Caco-2 (cell line): ENCODE results near the gene ANTKMT. TPM values are rescaled to one million over a fixed set of nuclear protein-coding genes. Genes with fewer than 3 reads are reported as not detected.

Experiments used
- BruUV-seq: library from RNA; stranded (reverse); fragments of 400-500 nt; replicated peaks from 2 replicates; lab custom pipeline; 2021; lab: Mats Ljungman, UMichigan
- CTCF ChIA-PET: fragments of 300-600 bp; sonication (Branson Sonifier 250); formaldehyde crosslinking; loops from one replicate; lab custom pipeline; 2022; ENCODE audit warnings: antibody characterized with exemption; lab: Charles Lee
- POLR2A ChIA-PET: fragments of 300-600 bp; sonication (Branson Sonifier 250); formaldehyde crosslinking; loops from one replicate; lab custom pipeline; 2022; ENCODE audit warnings: antibody characterized with exemption; lab: Charles Lee
- DNase-seq, 2 experiments: peaks; one replicate each; pipeline versions ENCODE4 v3.0.0 to v3.0.0-alpha.2; 2020 to 2022
- H3K27me3 ChIP-seq: replicated peaks from 2 replicates; pipeline ENCODE4 v1.6.0; 2011; ENCODE audit warnings: low read length; ENCODE audit not compliant: control insufficient read depth, insufficient read depth
- H3K36me3 ChIP-seq: 2 replicates; pipeline ENCODE4 v1.5.1; 2011; ENCODE audit warnings: low read length; ENCODE audit not compliant: control insufficient read depth, insufficient read depth
- H3K4me1 ChIP-seq: fragments of 250-450 bp; sonication (Bioruptor Pico); 2 replicates; pipeline ENCODE4 v1.5.1; 2020; ENCODE audit warnings: mild to moderate bottlenecking
- H3K4me3 ChIP-seq: 2 replicates; pipeline ENCODE4 v1.5.1; 2011; ENCODE audit warnings: low read depth, mild to moderate bottlenecking, control low read depth, low read length
- H3K9me3 ChIP-seq: fragments of 250-450 bp; sonication (Bioruptor Pico); 2 replicates; pipeline ENCODE4 v1.5.1; 2020; ENCODE audit warnings: mild to moderate bottlenecking, moderate library complexity
- H3K27ac Mint-ChIP-seq: one replicate; pipeline ENCODE4 v1.8.0; 2022; ENCODE audit warnings: mixed read lengths; ENCODE audit not compliant: unreplicated experiment
- H3K27me3 Mint-ChIP-seq: one replicate; pipeline ENCODE4 v1.8.0; 2022; ENCODE audit warnings: mixed read lengths; ENCODE audit not compliant: insufficient read depth, unreplicated experiment
- H3K36me3 Mint-ChIP-seq: one replicate; pipeline ENCODE4 v1.8.0; 2022; ENCODE audit warnings: mild to moderate bottlenecking, mixed read lengths; ENCODE audit not compliant: insufficient read depth, unreplicated experiment
- H3K4me1 Mint-ChIP-seq: one replicate; pipeline ENCODE4 v1.8.0; 2022; ENCODE audit warnings: low read depth, mixed read lengths; ENCODE audit not compliant: unreplicated experiment
- H3K4me3 Mint-ChIP-seq: one replicate; pipeline ENCODE4 v1.8.0; 2022; ENCODE audit warnings: mild to moderate bottlenecking, moderate library complexity, mixed read lengths; ENCODE audit not compliant: unreplicated experiment
- H3K9me3 Mint-ChIP-seq: one replicate; pipeline ENCODE4 v1.8.0; 2022; ENCODE audit warnings: mixed read lengths; ENCODE audit not compliant: unreplicated experiment
- intact Hi-C: fragments of 100-400 bp; cut with micrococcal nuclease; formaldehyde crosslinking; loops from one replicate; pipeline ENCODE4 v1.10.0; 2022; ENCODE audit not compliant: unreplicated experiment
- total RNA-seq: library from RNA; stranded (reverse); gene quantifications from 2 replicates; pipeline ENCODE4 v1.2.3, GENCODE V29; 2022
- TF ChIP-seq, protein P1 (sequence below), 2 experiments: fragments of 200-600 bp in 1 of 2; IDR thresholded peaks; 1 replicate in 1 of 2; 2 replicates in 1 of 2; pipeline versions ENCODE4 v1.5.1 to v1.8.0; 2011 to 2022; ENCODE audit warnings: antibody characterized with exemption in 1 of 2, control low read depth in 1 of 2, inconsistent platforms in 1 of 2, low read depth in 1 of 2, low read length in 1 of 2, mild to moderate bottlenecking in 1 of 2, moderate library complexity in 1 of 2; ENCODE audit not compliant: insufficient read depth in 1 of 2, severe bottlenecking in 1 of 2, unreplicated experiment in 1 of 2

Gene ANTKMT
- total RNA-seq, 1 experiment from 2014 or later, result 42.6 TPM

DNA sequence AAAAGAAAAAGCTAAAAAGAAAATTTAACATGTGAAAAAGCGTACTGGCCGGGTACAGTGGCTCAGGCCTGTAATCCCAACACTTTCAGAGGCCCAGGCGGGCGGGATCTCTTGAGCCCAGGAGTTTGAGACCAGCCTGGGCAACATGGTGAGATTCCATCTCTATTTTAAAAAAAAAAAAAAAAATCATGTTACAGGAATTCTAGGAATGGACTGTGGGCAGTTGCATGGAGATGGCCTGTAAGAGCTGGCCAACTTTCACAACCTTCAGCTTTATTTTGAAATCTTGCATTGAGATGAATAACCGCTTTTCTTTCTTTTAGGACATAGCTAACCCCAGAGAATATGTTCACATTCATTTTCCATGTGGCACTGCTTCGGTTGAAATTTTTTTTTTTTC, 28.1 kb downstream of the ANTKMT start:
- no peak overlapping the region for H3K4me3 Mint-ChIP-seq
- Histone ChIP-seq H3K4me3 (no peak overlapping the region), H3K27me3 (no peaks in the 10 kb centered on the region), H3K4me1 (peaks cover 6% of the 10 kb centered on the region), H3K9me3 (no peaks in the 10 kb centered on the region), H3K36me3 (no peaks in the 10 kb centered on the region)
- POLR2A ChIA-PET, result interaction anchor here (0.7 kb wide), 1 partner anchor 19 kb away, joined by 3 read pairs; no protein-coding TSS in a partner anchor
- H3K36me3 Mint-ChIP-seq, result peaks cover 4% of the 10 kb centered on the region
- H3K4me1 Mint-ChIP-seq, result peaks cover 7% of the 10 kb centered on the region
- no peaks in the 10 kb centered on the region for H3K9me3 Mint-ChIP-seq
- no peak overlapping the region for H3K27ac Mint-ChIP-seq
- BruUV-seq, result no TSS peak
- intact Hi-C loops, result no loop called here
- no peak for DNase-seq
- CTCF ChIA-PET, result interaction anchor here (0.7 to 1.2 kb wide), 3 partner anchors 12 to 52 kb away, joined by 3 to 4 read pairs (median 3); partner anchors contain the start of genes CHTF18, GNG13 and RPUSD1
- TF ChIP-seq, protein P1, sequence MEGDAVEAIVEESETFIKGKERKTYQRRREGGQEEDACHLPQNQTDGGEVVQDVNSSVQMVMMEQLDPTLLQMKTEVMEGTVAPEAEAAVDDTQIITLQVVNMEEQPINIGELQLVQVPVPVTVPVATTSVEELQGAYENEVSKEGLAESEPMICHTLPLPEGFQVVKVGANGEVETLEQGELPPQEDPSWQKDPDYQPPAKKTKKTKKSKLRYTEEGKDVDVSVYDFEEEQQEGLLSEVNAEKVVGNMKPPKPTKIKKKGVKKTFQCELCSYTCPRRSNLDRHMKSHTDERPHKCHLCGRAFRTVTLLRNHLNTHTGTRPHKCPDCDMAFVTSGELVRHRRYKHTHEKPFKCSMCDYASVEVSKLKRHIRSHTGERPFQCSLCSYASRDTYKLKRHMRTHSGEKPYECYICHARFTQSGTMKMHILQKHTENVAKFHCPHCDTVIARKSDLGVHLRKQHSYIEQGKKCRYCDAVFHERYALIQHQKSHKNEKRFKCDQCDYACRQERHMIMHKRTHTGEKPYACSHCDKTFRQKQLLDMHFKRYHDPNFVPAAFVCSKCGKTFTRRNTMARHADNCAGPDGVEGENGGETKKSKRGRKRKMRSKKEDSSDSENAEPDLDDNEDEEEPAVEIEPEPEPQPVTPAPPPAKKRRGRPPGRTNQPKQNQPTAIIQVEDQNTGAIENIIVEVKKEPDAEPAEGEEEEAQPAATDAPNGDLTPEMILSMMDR (IDR thresholded peaks at IDR 0.05; ENCODE audit: insufficient read depth in 1 of 2, low read depth in 1 of 2, low read length in 1 of 2, severe bottlenecking in 1 of 2, unreplicated experiment in 1 of 2), result no peak
- no peaks in the 10 kb centered on the region for H3K27me3 Mint-ChIP-seq

DNA sequence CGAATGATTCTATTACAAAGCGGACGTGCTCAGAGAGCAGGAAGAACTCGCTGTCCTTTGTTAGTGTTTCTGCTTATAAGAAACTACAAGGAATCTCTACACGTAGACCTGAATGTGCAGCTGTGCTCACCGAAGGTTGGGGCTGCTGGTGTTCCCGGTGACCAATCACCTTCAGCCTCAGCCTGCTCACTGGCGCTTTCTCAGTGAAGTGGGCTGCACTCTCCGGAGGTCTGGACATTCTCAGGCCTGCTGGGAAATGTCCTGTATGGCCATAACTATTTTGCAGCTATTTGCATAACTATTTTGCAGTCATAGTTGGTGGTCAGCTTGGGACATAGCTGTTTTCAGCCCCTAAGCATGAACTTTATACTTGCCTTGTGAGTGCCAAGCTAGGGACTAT, 29.5 kb downstream of the ANTKMT start:
- H3K9me3 ChIP-seq, result no peaks in the 10 kb centered on the region

DNA sequence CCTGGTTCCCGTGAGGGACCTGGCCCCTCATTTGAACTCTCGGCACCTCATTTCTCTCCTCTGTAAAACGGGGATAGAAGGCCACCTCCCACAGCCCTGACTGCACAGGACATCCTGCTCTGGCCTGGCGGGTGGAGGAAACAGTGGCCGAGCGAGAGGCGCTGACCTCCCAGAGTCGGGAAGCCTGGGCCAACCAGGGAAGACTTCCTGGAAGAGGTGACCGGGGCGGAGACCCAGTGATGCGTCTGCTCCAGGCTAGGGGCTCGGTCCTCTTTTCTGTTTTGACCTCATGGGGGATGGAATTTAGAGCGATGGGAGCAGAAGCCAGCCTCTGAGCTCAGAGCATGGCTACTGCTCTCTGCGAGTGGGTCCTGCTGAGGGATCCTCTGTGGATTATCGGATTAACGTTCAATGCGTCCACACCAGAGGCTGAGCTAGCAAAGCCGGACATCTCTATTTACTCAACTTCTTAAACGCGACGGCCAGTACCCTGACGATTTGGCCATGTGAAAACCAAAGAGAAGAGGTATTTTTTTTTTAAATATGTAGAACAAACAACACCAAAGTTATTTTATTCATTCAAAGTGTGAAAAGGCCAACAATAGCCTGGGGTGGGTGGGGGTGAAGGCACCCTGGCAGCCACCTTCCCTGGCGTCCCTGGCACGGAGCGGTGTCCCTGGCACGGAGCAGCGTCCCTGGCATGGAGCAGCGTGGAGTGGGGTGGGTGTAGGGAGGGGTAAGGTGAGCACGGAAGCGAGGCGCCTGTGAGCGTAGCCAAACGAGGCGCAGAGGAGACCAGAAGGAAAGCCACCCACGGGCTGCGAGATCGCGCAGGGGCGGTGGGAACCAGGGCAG, 30.4 kb downstream of the ANTKMT start:
- Mint-ChIP-seq H3K27me3 (no peaks in the 10 kb centered on the region), H3K4me3 (no peak overlapping the region), H3K4me1 (peaks cover 7% of the 10 kb centered on the region), H3K36me3 (peaks cover 4% of the 10 kb centered on the region), H3K9me3 (no peaks in the 10 kb centered on the region), H3K27ac (peak overlapping the region; percentile 27)
- TF ChIP-seq, protein P1 (IDR thresholded peaks at IDR 0.05; ENCODE audit: insufficient read depth in 1 of 2, low read depth in 1 of 2, low read length in 1 of 2, severe bottlenecking in 1 of 2, unreplicated experiment in 1 of 2), result no peak
- peaks cover 6% of the 10 kb centered on the region for H3K4me1 ChIP-seq
- BruUV-seq, result no TSS peak
- no peaks in the 10 kb centered on the region for H3K36me3 ChIP-seq
- intact Hi-C loops, result no loop called here
- CTCF ChIA-PET, result no interaction called here
- no peaks in the 10 kb centered on the region for H3K27me3 ChIP-seq
- DNase-seq, result no peak
- no peaks in the 10 kb centered on the region for H3K9me3 ChIP-seq
- POLR2A ChIA-PET, result interaction anchor here (1.0 kb wide), 1 partner anchor 30 kb away, joined by 3 read pairs; the partner anchor contains the start of gene ANTKMT
- no peak overlapping the region for H3K4me3 ChIP-seq

More for the DNA sequence above, 29.5 kb downstream of the ANTKMT start:
- ChIA-PET CTCF (interaction anchor here (0.7 kb wide), 1 partner anchor 47 kb away, joined by 3 read pairs; no protein-coding TSS in a partner anchor), POLR2A (interaction anchor here (0.6 kb wide), 1 partner anchor 638 kb away, joined by 4 read pairs; no protein-coding TSS in a partner anchor)
- Histone ChIP-seq H3K4me1 (peaks cover 6% of the 10 kb centered on the region), H3K27me3 (no peaks in the 10 kb centered on the region), H3K4me3 (no peak overlapping the region), H3K36me3 (no peaks in the 10 kb centered on the region)
- no peak overlapping the region for H3K4me3 Mint-ChIP-seq
- peaks cover 7% of the 10 kb centered on the region for H3K4me1 Mint-ChIP-seq
- no TSS peak for BruUV-seq
- H3K27ac Mint-ChIP-seq, result no peak overlapping the region
- peaks cover 4% of the 10 kb centered on the region for H3K36me3 Mint-ChIP-seq
- TF ChIP-seq, protein P1 (IDR thresholded peaks at IDR 0.05; ENCODE audit: insufficient read depth in 1 of 2, low read depth in 1 of 2, low read length in 1 of 2, severe bottlenecking in 1 of 2, unreplicated experiment in 1 of 2), result no peak
- no peaks in the 10 kb centered on the region for H3K9me3 Mint-ChIP-seq
- intact Hi-C loops, result no loop called here
- no peaks in the 10 kb centered on the region for H3K27me3 Mint-ChIP-seq
- no peak for DNase-seq
